SKM-1 (cell line): ENCODE results near the gene ZNF778.
"Not testable (repeated sequence)": the region's sequence is repeated elsewhere in the genome, so short reads cannot be mapped to it uniquely, and the experiment has no call there.

ENCODE experiments used
- DNase-seq: peaks from one replicate; lab custom pipeline; 2025; ENCODE audit not compliant: unreplicated experiment; lab: John Stamatoyannopoulos, UW

Gene ZNF778

DNA sequence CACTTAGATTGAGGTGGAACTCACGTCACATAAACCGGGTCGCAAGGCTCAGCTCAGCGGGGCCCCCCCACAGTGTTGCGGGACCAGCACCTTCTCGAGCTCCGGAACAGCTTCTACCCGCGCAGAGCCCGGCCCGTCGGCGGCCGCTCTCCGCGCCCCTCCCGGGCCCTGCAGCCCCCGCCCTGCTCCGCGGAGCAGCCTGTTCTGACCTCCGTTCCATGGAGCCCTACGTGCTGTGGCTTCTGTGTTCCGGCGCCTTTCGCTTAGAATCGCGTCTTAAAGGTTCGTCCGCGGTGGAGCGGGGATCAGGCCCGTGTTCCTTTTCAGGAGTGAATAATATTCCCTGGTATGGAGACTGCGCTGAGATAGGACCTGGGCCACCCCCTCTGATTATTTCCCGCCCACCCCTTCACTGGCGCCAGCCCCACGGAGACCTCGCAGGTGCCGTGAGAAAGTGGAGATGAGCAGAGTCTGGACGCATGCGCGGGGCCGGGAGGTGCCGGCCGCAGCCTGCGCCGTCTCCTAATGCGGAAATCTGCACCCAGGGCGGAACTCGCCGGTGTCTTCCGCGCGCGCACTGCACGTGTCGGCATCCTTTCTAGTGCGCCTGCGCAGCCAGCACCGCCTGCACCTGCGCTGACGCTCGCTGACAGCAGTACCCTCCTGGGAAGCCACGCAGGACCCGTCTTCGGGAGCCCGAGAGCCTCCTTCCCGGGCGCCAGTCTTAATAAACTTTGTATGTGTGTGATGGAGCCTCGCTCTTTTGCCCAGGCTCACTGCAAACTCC, 30.9 kb downstream of the ZNF778 start:
- DNase-seq: no peak

DNA sequence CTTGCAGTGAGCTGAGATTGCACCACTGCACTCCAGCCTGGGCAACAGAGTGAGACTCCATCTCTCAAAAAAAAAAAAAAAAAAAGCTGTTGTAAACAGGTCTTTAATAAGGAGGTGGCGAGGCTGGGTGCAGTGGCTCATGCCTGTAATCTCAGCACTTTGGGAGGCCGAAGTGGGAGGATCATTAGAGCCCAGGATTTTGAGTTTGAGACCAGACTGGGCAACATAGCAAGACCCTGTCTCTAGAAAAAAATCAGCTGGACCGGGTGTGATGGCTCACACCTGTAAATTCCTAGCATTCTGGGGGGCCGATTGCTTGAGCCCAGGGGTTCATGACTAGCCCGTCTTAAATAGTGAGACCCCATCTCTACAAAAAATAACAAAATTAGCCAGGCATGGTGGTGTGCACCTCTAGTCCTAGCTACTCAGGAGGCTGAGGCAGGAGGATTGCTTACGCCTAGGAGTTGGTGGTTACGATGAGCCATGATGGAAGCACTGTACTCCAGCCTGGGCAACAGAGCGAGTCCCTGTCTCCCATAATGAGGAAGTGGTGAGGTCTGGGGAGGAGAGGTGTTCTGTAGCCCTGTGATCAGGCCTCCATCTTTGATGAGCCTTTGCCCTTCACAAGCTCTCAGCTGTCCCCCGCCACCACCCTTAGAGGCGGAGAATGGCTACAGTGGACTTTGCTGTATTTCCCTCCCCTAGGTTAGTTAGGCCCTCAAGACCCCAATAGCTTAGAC, 36.2 kb downstream of the ZNF778 start:
- DNase-seq: no peak

DNA sequence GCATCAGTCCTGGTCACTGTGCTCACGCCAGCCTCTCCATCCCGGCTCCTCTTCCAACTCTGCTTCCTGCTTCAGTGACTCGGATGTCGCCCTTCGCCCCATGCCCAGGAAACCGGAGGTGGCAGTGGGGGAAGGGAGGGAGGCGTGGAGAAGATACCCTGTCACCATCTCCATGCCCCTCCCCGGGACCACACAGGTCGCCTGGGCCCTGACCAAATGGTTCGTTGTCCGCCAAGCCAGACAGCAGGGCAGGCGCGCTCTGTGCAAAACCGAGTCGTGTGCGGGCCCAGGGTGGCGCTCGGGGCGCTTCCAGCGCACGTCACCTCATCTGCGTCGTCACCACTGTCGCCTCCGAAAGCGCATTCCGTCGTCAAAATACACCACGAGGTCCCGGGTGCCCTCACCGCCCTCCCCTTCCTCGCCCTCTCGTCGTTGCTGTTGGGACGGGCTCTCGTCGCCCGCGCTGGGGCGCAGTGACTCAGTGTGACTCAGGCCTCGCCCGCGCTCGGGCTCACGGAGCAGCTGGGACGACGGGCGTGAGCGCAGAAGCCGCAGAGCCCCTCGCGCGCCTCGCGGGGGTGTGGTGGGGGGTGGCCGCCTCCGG, 39.2 kb downstream of the ZNF778 start:
- DNase-seq: no peak

DNA sequence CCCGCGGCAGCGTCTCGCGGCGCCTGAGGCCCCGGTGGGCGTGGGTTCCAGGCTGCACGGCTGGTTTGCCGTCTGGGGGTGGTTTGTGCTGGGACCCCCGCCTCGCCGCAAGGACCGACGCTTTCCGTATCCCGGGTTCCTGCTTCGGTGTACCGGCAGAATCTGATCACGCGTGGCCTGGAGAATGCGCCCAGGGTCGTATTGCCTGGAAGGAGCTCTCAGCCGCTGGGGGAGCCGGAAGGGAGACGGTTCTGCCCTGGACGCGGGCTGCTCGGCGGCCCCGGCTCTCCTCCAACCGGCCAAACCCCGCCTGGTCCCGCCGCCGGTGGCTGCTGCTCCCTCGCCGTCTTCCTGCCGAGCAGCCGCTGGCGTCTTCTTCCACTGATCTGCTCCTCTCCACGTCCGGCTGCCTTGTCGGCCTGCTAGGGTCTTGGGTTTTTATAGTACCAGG, 39.8 kb downstream of the ZNF778 start:
- no peak for DNase-seq

DNA sequence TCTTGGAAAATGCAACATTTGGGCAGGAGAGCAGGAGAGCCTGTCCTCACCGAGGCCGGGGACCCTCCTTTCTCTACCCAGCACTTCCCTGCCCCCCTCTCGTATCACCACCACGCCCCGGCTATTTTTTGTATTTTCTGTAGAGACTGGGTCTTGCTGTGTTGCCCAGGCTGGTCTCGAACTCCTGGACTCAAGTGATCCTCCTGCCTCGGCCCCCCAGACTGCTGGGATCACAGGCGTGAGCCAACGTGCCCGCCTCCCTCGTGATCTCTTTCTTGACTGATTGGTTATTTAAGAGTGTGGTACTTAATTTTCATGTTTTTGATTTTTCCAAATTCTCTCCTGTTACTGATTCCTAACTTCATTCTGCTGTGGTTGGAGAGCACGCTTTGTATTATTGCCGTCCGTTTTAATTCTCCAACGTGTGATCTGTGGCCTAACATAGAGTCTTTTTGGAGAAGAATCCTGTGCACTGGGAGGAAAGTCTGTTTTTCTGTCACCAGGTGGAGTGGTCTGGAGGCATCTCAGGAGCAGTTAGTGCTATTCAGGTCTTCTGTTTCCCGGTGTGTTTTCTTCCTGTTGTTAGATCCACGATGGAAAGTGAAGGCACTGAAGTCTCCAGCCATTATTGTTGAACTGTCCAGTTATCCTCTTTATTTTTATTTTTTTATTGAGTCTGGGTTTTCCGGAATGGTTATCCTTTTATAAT, 40.4 kb downstream of the ZNF778 start:
- DNase-seq: no peak

DNA sequence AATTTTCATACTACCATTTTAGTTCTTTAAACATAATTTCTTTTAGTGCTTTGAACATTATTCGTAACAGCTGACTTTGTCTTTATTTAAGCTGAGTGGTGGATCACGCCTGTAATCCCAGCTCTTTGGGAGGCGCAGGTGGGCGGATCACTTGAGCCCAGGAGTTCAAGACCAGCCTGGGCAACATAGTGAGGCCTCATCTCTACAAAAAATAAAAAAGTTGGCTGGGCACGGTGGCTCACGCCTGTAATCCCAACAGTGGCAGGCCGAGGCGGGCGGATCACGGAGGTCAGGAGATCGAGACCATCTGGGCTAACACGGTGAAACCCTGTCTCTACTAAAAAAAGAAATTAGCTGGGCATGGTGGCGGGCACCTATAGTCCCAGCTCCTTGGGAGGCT, 42.4 kb downstream of the ZNF778 start:
- DNase-seq: not testable (repeated sequence)

DNA sequence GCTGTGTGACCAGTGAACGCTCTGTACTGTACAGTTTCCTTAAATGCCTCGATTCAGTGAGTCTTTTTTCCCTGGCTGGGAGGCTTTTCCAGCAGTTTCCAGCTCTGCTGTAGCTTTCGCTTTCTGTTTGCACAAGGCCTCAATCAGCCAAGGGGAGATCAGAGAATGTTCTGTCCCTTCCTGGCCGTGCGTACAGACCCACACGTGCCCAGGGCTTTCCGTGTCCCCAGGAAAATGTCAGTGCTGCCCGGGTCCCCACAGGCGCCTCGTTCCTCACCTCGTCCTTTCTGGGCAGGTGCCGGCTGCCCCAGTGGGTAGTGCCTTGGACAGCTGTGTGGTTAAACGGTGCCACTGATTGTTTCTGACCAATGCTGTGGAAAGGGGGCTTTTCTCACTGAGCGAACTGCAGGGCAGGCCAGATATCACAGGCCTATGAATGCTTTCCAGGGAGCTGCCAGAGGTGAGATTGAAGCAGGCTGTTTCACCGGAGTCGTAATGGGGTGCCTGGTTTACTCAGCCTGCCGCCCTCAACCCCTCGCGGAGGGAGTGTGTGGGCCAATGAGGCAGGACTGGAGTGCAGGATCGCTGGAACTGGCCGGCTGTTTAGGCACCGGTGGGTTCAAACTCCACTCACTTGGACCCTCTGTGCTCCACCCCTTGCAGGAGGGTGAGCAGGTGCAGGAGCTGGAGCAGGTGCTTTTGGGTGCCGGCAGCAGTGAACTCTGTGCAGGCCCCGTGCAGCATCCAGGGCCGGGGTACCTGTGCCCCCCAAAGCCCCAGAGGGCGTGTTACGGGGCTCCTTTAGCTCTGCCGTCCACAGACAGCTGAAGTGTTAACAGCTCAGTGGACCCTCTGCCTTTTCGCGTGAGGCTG, 44.4 kb downstream of the ZNF778 start:
- DNase-seq: no peak

DNA sequence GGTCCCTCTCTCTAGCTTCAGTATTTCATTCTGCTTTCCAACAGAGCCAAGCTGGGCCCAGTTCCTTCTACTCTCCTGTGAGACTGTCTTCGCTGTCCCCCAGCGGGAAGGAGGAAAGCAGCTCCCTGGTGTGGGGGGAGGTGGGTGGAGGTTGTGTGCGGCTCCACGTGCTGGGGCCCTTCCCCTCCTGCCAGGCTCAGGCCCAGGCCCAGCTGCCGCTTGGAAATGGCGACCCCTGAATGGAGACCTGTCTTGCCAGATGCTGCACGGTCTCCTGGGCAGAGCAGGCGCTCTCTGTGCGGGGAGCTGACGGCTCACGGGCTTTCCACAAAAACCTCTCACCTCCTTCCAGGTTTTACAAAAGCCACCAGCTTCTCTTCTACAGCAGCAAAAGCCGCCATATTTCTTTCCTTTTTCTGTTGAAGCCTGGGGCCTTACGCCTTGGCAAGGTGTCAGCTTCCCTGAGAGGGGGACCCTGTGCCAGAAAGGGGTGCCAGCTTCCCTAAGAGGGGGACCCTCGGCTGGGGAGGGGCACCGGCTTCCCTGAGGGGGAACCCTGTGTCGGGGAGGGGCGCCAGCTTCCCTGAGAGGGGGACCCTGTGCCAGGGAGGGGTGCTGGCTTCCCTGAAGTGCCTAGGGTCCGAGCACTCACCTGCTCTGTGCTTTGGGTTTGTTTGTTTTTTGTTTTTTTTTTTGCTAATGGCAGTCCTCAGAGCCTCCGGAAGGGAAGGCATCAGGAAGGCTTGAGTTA, 47.5 kb downstream of the ZNF778 start:
- no peak for DNase-seq

DNA sequence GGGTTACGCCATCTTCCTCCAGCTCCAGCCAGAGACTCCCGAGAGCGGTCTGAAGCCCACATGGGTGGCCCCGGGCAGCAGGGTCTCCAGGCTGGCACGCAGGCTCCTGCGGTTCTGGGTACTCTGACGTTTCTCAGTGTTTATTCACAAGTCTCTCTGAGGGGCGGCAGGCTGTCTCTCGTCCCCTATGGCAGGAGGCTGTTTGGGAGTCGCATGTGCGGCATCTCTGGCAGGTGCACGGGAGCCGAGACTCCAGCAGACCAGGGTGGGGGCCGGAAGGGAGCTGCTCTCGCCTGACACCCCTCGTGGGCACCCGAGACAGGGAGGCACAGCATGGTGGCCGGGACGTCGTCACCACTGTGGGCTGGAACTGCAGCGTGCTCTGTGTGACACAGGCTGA, 48.1 kb downstream of the ZNF778 start:
- DNase-seq: no peak

DNA sequence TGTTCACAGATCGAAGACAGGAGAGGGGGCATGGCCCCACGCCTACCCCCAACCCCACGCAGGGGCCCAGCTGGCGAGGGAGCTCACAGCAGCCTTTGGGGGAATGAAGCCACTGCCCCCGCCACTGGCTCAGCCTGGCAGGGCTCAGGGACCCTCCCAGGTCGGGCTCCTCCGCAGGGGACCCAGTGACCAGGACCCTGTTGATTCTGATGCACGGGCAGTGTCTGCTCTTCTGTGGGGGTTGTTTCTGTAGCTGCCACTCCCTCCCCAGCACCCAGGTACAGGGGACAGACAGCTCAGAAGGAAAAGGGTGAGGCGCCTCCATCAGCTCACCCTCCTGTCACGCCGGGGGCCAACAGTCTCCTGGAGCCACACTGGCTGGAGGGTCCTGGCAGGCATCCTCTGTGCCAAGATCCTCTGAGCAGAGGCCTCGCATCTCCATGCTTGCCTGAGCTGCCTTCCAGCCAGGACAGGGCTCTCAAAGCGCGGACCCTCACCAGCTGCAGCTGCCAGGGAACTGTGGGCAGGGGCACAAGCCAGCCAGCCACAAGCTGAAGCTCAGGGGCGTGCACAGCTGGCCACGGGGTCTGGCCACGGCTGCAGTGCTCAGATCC, 49.1 kb downstream of the ZNF778 start:
- no peak for DNase-seq

DNA sequence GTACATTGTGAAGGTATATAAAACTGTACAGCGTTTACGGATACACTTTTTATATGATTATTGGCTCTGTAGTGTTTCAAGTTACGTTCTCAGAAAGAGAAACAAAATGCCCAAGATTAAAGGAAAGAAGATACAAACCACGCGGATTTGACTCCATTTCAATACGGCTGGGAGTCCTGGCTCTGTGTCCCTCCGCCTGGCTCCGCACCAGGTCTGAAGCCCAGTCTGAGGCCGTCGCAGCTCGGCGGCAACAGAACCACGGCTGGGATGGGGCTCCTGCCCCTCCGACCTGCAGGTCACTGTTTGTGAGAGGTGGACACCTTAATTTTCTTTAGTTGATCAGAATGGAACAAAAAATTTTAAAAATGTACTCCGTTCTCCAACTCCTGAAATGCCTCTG, 50.2 kb downstream of the ZNF778 start:
- DNase-seq: not testable (repeated sequence)

DNA sequence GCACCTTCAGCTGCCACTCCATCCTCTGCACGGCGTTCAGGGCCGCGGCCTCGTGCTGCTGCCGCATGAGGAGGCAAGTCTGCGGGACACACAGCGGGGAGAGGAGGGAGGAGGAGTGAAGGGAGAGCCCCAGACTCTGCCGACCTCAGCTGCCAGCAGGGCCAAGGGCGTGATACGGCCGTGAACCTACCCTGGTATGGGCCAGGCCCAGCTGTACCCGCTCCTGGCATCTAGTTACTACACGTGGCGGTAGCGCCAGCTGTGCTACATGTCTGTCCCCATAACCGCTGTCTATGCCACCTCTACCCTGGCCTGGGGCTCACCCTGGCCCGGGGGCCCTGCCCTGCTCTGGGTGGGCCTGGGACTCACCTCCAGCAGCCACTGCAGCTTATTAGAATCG, 51.1 kb downstream of the ZNF778 start:
- no peak for DNase-seq

DNA sequence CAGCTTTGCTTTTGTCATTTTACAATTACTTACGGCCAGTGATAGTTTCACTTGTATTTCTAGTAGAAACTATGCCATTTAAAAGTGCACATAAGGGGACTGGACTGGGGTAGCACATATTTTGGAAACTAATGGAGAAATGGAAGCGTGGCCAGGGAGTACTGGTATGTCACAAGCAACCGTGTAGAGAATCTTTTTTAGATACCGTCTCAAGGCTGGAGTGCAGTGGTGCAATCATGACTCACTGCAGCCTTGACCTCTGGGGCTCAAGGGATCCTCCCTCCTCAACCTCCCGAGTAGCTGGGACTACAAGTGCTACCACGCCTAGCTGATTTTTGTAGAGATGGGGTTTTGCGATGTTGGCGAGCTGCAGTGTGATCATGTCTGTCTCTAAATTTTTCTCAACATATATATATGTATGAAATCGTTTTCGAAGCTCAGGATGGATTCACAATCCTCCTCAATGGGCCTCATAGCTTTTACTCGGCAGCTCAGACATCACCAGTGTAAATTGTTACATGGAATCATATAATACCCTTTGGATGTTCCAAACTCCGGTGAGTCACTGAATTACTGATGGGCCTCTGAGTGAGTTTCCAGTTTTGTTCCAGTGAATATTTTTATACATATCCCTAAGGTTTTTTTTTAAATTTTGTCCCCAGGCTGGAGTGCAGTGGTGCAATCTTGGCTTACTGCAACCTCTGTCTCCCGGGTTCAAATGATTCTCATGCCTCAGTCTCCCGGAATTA, 51.7 kb downstream of the ZNF778 start:
- no peak for DNase-seq

DNA sequence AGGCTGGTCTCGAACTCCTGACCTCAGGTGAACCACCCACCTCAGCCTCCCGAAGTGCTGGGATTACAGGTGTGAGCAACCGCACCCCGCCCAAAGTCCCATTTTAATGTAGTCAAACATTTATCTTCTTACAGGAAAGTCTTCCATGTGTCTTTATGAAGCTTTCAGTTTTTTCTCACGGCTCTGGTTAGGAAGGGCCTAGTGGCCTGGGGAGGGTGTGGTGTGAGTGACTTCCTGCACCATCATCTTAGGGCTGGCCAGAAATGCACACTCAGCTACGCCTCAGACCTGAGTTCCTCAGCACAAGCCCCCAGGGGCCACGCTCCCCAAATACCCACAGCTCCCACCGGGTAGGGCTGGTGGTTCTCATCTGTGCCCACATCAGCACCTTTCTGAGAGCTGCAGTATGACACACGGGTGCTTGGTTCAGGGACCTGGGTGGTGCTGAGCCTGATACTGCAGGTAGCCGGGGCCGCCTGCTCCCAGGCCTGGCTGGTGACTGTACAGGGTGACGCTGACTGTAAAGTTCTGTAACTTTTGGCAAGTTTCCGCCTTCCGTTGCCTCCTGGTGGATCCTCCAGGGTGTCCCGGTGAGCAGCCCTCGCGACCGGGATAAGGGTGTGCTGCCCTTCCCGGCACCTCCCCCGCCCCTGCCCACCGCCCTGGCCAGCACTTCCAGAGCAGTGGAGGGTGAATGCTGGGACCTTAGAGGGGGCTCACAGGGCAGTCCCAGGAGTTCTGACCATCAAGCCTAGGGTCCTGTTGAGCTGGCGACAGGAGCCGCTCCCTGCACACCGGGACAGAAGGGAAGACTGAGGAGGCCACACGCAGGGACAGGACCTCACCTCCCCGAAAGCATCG, 52.5 kb downstream of the ZNF778 start:
- DNase-seq: no peak

DNA sequence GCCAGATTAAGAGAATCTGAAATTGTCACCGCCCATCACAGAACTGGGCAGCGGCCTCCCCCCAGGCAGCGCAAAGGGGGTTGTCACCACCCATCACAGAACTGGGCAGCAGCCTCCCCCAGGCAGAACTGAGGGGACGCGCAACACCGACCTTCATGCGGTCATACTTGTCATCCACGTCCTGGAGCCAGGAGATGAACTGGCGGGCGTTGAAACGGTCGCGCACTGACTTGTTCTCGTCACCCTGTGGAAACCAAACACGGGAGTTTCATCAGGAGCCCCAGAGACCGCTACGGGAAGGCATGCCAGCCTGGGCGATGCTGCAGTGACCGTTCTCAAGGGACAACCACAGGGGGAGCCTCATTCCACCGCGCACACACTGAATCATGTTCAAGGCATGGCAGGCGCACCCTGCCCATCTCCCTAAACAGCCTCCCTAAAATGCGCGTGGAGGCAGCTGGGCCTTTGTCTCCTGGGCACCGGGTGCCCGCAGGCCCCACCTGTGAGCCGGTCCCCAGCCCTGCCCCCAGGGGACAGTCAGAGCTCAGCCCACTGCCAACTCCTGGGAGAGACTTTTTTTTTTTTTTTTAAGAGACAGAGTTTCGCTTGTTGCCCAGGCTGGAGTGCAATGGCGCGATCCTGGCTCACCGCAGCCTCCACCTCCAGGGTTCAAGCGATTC, 53.3 kb downstream of the ZNF778 start:
- DNase-seq: no peak

DNA sequence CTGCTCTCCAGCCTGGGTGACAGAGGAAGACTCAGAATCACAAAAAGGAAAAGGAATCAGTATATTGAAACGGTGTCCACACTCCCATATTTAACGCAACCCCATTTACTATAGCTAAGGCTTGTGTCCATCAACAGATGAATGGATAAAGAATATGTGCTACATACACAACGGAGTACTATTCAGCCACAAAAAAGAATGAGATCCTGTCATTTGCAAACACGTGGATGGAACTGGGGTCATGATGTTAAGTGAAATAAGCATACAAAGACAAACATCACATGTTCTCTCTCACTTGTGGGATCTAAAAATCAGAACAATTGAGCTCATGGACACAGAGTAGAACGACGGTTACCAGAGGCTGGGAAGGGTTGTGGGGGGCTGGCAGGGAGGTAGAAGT, 55.1 kb downstream of the ZNF778 start:
- no peak for DNase-seq
